ENCODE data around the gene WIPI1.

The WIPI1 gene

DNA sequence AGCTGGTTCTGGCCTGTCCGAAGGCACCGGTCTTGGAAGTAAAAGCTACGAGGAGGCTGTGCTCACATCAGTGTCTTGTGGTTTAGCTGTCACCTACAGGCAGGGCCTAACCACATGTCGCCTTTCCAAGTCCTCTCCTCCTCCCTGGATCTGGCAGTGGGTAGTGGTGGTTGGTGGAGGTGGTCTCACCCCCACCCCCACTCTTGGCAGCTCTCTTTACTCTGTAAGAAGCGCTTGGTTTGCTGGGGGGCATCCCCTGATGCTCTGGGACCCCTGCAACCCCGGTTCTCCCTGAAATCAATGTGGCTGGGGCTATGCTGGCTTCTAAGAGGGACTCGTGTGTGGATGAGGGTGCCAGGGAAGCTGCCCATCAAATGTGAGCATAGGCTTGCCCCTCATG, 68.3 kb downstream of the WIPI1 start:
- Histone ChIP-seq H3K9me3 (no peaks in the 10 kb centered on the region), H3K4me1 (ENCODE audit: control insufficient read depth in 1 of 2, insufficient read depth in 1 of 2, low read depth in 1 of 2, low read length in 1 of 2) (peaks cover 12 to 13% of the 10 kb centered on the region in 2 experiments), H3K27ac (no peak overlapping the region), H3K27me3 (no peaks in the 10 kb centered on the region), H3K4me3 (ENCODE audit: low read depth in 1 of 2, low read length in 1 of 2) (no peak overlapping the region), H3K36me3 (peaks cover 16% of the 10 kb centered on the region)
- TF ChIP-seq CTCF (IDR thresholded peaks at IDR 0.05): no peak

- no peak for TF ChIP-seq CTCF (IDR thresholded peaks at IDR 0.05)
- Histone ChIP-seq H3K27me3 (no peaks in the 10 kb centered on the region), H3K9me3 (no peaks in the 10 kb centered on the region), H3K27ac (no peak overlapping the region), H3K4me1 (ENCODE audit: control insufficient read depth in 1 of 2, insufficient read depth in 1 of 2, low read depth in 1 of 2, low read length in 1 of 2) (peaks cover 26 to 27% of the 10 kb centered on the region in 2 experiments), H3K36me3 (peaks cover 16% of the 10 kb centered on the region), H3K4me3 (ENCODE audit: low read depth in 1 of 2, low read length in 1 of 2) (no peak overlapping the region)
Observed at GRCh38 chr17:68387435-68388218, 69.7 kb downstream of the WIPI1 start.

DNA sequence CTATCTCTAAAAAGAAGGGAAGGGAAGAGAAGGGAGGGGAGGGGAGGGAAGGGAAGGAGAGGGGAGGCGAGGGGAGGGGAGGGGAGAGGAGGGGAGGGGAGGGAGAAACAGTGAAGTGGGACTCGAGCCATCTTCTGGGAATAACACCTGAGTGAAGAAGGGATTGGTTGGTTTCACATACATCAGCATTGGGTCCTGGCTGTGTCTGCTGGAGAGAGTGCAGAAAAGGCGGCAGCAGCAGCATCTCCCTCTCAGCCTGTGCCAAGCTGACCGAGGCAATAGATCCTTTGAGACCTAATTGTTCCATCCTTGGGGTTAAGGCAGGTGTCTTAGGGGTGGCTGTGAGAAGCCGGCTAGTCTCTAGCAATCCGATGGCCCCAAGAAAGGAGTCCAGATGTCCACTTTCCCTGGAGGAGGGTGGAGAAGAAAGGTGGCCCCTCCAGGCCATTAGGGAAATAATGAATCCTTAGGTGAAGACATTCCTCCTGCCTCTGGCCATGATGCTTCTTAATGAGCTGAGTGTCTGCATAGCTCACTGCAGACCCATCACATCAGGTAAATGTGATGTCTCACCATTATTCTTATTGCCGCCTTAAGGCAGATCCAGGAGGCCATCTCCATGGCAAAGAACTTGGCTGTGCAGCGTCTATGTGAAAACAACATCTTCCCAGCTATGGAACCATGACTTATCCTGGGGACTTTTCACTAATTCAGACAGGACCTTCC, 71.6 kb downstream of the WIPI1 start:
- Histone ChIP-seq H3K36me3 (peaks cover 13% of the 10 kb centered on the region), H3K9me3 (no peaks in the 10 kb centered on the region), H3K27me3 (no peaks in the 10 kb centered on the region), H3K27ac (peak overlapping the region; percentile 82), H3K4me3 (ENCODE audit: low read depth in 1 of 2, low read length in 1 of 2) (no peak overlapping the region), H3K4me1 (ENCODE audit: control insufficient read depth in 1 of 2, insufficient read depth in 1 of 2, low read depth in 1 of 2, low read length in 1 of 2) (peaks cover 29 to 34% of the 10 kb centered on the region in 2 experiments)
- TF ChIP-seq CTCF (IDR thresholded peaks at IDR 0.05): no peak

DNA sequence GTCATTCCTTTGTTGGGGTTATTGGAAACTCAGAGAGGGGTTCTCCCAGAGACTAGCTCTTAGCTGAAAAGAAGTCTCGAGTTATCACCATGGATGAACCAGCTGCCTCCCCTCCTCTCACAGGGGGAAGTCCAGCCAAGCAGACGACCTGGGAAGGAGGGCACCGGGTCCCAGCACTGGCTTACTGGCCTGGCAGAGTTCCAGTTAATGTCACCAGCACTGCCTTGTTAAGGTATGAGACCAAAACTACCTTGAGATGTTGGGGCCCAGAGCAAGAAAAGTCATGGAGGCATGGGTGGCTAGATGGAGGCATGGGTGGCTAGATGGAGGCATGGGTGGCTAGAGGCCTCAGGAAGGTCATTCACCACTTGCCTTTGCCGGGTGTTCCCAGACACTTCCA, 72.4 kb downstream of the WIPI1 start:
- TF ChIP-seq CTCF (IDR thresholded peaks at IDR 0.05): no peak
- peak overlapping the region; percentile 82 for H3K27ac ChIP-seq
- H3K9me3 ChIP-seq: no peaks in the 10 kb centered on the region
- no peaks in the 10 kb centered on the region for H3K27me3 ChIP-seq
- peaks cover 29 to 34% of the 10 kb centered on the region in 2 experiments for H3K4me1 ChIP-seq (ENCODE audit: control insufficient read depth in 1 of 2, insufficient read depth in 1 of 2, low read depth in 1 of 2, low read length in 1 of 2)
- H3K36me3 ChIP-seq: peaks cover 12% of the 10 kb centered on the region
- no peak overlapping the region for H3K4me3 ChIP-seq (ENCODE audit: low read depth in 1 of 2, low read length in 1 of 2)

GRCh38 chr17:68384471-68384870, 72.8 kb downstream of the WIPI1 start:
- H3K4me1 ChIP-seq (ENCODE audit: control insufficient read depth in 1 of 2, insufficient read depth in 1 of 2, low read depth in 1 of 2, low read length in 1 of 2): peaks cover 33 to 38% of the 10 kb centered on the region in 2 experiments
- H3K4me3 ChIP-seq (ENCODE audit: low read depth in 1 of 2, low read length in 1 of 2): peak overlapping the region; percentile 29 to 30
- H3K36me3 ChIP-seq: peaks cover 12% of the 10 kb centered on the region
- H3K27ac ChIP-seq: peak overlapping the region; percentile 82
- H3K9me3 ChIP-seq: no peaks in the 10 kb centered on the region
- H3K27me3 ChIP-seq: no peaks in the 10 kb centered on the region
- TF ChIP-seq CTCF (IDR thresholded peaks at IDR 0.05): no peak
